PC-3 (cell line): ENCODE measurements around the gene TTC39B. TPM values are rescaled to one million over a fixed set of nuclear protein-coding genes. Genes with fewer than 3 reads are reported as not detected.

Experiments
- ATAC-seq: fragments of 200-7000 bp; cut with Tn5 transposase; 2 replicates; pipeline ENCODE4 v1.9.1; 2020; ENCODE audit warnings: mild to moderate bottlenecking, moderate library complexity
- BruUV-seq: library from RNA; stranded (reverse); fragments of 400-500 nt; replicated peaks from 2 replicates; lab custom pipeline; 2021; lab: Mats Ljungman, UMichigan
- CTCF ChIA-PET: fragments of 300-600 bp; sonication (Branson Sonifier 250); formaldehyde crosslinking; loops from one replicate; lab custom pipeline; 2022; ENCODE audit warnings: antibody characterized with exemption; lab: Charles Lee
- POLR2A ChIA-PET: fragments of 300-600 bp; sonication (Branson Sonifier 250); formaldehyde crosslinking; loops from one replicate; lab custom pipeline; 2022; ENCODE audit warnings: antibody characterized with exemption; ENCODE audit not compliant: unreplicated experiment; lab: Charles Lee
- DNase-seq: peaks from one replicate; pipeline ENCODE4 v3.0.0-alpha.2; 2015
- H2AFZ ChIP-seq: fragments of 300-600 bp; sonication (generic); 2 replicates; pipeline ENCODE4 v1.6.0; 2016; ENCODE audit warnings: antibody characterized with exemption, low read length
- H3F3A ChIP-seq: fragments of 300-600 bp; sonication (generic); one replicate; pipeline ENCODE4 v1.6.0; 2017; ENCODE audit warnings: antibody characterized with exemption, low read length, control low read depth, mild to moderate bottlenecking; ENCODE audit not compliant: unreplicated experiment
- H3K27ac ChIP-seq: fragments of 300-600 bp; sonication (generic); 2 replicates; pipeline ENCODE4 v1.5.1; 2016; ENCODE audit warnings: mild to moderate bottlenecking, low read length
- H3K27me3 ChIP-seq: fragments of 300-600 bp; sonication (generic); 2 replicates; pipeline ENCODE4 v1.6.1; 2016; ENCODE audit warnings: low read length, mixed read lengths
- H3K36me3 ChIP-seq: fragments of 300-600 bp; sonication (generic); 2 replicates; pipeline ENCODE4 v1.6.1; 2016; ENCODE audit warnings: low read depth, mixed run types, low read length, mixed read lengths
- H3K4me1 ChIP-seq: fragments of 300-600 bp; sonication (generic); 2 replicates; pipeline ENCODE4 v1.5.1; 2016; ENCODE audit warnings: low read length; ENCODE audit not compliant: insufficient read depth
- H3K4me2 ChIP-seq: fragments of 300-600 bp; sonication (generic); 2 replicates; pipeline ENCODE4 v1.6.0; 2016; ENCODE audit warnings: low read length
- H3K4me3 ChIP-seq: fragments of 300-600 bp; sonication (generic); 2 replicates; pipeline ENCODE4 v1.5.1; 2016; ENCODE audit warnings: mild to moderate bottlenecking, low read length, mixed read lengths
- H3K79me2 ChIP-seq: fragments of 300-600 bp; sonication (generic); 2 replicates; pipeline ENCODE4 v1.6.1; 2017; ENCODE audit warnings: low read length, mixed read lengths
- H3K9ac ChIP-seq: fragments of 300-600 bp; sonication (generic); 2 replicates; pipeline ENCODE4 v1.6.0; 2016; ENCODE audit warnings: mild to moderate bottlenecking, low read length
- H3K9me2 ChIP-seq: fragments of 300-600 bp; sonication (generic); replicated peaks from 2 replicates; pipeline ENCODE4 v1.6.1; 2016; ENCODE audit warnings: mixed run types, low read length, mixed read lengths
- H3K9me3 ChIP-seq: fragments of 300-600 bp; sonication (generic); 2 replicates; pipeline ENCODE4 v1.6.1; 2016; ENCODE audit warnings: low read length, mixed read lengths
- H4K20me1 ChIP-seq: fragments of 300-600 bp; sonication (generic); 2 replicates; pipeline ENCODE4 v1.6.1; 2016; ENCODE audit warnings: low read length, mixed read lengths
- EZH2 ChIP-seq: fragments of 300-600 bp; sonication (generic); IDR thresholded peaks from one replicate; pipeline ENCODE4 v1.6.1; 2017; ENCODE audit warnings: antibody characterized with exemption, mild to moderate bottlenecking, low read length; ENCODE audit not compliant: unreplicated experiment
- EZH2phosphoT487 ChIP-seq: fragments of 300-600 bp; sonication (generic); IDR thresholded peaks from 2 replicates; pipeline ENCODE4 v1.6.1; 2018; ENCODE audit warnings: mild to moderate bottlenecking, antibody characterized with exemption, low read length, borderline replicate concordance
- intact Hi-C: fragments of 100-400 bp; cut with micrococcal nuclease; formaldehyde crosslinking; loops from 2 replicates; pipeline ENCODE4 v1.9.0; 2023
- total RNA-seq: library from RNA; depleted of rRNA; stranded (reverse); fragments of >200 nt; gene quantifications from 2 replicates; pipeline ENCODE4 v1.2.3, GENCODE V29; 2014
- TF ChIP-seq, protein P1 (sequence below): fragments of 300-600 bp; sonication (generic); conservative IDR thresholded peaks from 2 replicates; pipeline ENCODE4 v1.5.1; 2017; ENCODE audit warnings: antibody characterized with exemption, low read depth, mild to moderate bottlenecking, low read length

The TTC39B gene
- total RNA-seq, 1 experiment from 2014 or later: 1.5 TPM

- intact Hi-C loops: no loop called here
- no peaks in the 10 kb centered on the region for H3K9me2 ChIP-seq
- no peak for ATAC-seq
- no peak for TF ChIP-seq EZH2phosphoT487
- TF ChIP-seq EZH2: no peak
- TF ChIP-seq, protein P1, sequence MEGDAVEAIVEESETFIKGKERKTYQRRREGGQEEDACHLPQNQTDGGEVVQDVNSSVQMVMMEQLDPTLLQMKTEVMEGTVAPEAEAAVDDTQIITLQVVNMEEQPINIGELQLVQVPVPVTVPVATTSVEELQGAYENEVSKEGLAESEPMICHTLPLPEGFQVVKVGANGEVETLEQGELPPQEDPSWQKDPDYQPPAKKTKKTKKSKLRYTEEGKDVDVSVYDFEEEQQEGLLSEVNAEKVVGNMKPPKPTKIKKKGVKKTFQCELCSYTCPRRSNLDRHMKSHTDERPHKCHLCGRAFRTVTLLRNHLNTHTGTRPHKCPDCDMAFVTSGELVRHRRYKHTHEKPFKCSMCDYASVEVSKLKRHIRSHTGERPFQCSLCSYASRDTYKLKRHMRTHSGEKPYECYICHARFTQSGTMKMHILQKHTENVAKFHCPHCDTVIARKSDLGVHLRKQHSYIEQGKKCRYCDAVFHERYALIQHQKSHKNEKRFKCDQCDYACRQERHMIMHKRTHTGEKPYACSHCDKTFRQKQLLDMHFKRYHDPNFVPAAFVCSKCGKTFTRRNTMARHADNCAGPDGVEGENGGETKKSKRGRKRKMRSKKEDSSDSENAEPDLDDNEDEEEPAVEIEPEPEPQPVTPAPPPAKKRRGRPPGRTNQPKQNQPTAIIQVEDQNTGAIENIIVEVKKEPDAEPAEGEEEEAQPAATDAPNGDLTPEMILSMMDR: no peak
- no peak overlapping the region for H3K9ac ChIP-seq
- no peak overlapping the region for H2AFZ ChIP-seq
- H4K20me1 ChIP-seq: no peaks in the 10 kb centered on the region
- H3K36me3 ChIP-seq: no peaks in the 10 kb centered on the region
- CTCF ChIA-PET: no interaction called here
- POLR2A ChIA-PET: no interaction called here
- H3K27ac ChIP-seq: no peak overlapping the region
- H3K4me3 ChIP-seq: no peak overlapping the region
- no peaks in the 10 kb centered on the region for H3K9me3 ChIP-seq
- no peak overlapping the region for H3K4me2 ChIP-seq
- BruUV-seq: no TSS peak
- no peaks in the 10 kb centered on the region for H3K79me2 ChIP-seq
- DNase-seq: no peak
- no peaks in the 10 kb centered on the region for H3K27me3 ChIP-seq
- H3K4me1 ChIP-seq: peaks cover 11% of the 10 kb centered on the region
- no peaks in the 10 kb centered on the region for H3F3A ChIP-seq
These were observed 63.0 kb downstream of the TTC39B start for GRCh38 chr9:15244001-15244441.

DNA sequence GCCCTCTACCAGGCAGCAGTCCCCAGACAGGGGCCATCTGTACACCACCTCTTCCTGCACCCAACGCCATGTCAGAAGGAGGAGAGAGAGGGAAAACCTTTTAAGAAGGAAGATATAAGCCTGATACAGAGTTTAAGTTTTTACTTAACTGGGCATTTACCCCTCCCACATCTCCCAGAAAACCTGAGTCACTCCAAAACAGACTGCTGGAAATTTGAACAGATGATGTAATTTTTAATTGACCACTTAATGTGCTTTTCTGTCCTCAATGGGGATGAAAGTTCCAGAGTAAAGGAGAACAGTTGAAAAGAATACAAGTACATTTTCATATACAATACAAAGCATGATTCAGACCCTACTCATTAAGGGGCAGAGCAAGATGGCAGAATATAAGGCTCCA lies 63.9 kb downstream of the TTC39B start:
- H3K9ac ChIP-seq: no peak overlapping the region
- intact Hi-C loops: no loop called here
- H3K4me3 ChIP-seq: no peak overlapping the region
- ChIA-PET POLR2A (no interaction called here), CTCF (no interaction called here)
- H3K9me3 ChIP-seq: no peaks in the 10 kb centered on the region
- TF ChIP-seq, protein P1: no peak
- no peak for TF ChIP-seq EZH2
- no peak for TF ChIP-seq EZH2phosphoT487
- no peak overlapping the region for H3K4me2 ChIP-seq
- no peaks in the 10 kb centered on the region for H4K20me1 ChIP-seq
- H2AFZ ChIP-seq: no peak overlapping the region
- H3K27me3 ChIP-seq: no peaks in the 10 kb centered on the region
- H3K4me1 ChIP-seq: peaks cover 11% of the 10 kb centered on the region
- BruUV-seq: no TSS peak
- no peaks in the 10 kb centered on the region for H3K36me3 ChIP-seq
- no peaks in the 10 kb centered on the region for H3K9me2 ChIP-seq
- DNase-seq (no peak), ATAC-seq (no peak)
- H3F3A ChIP-seq: no peaks in the 10 kb centered on the region
- H3K79me2 ChIP-seq: no peaks in the 10 kb centered on the region
- H3K27ac ChIP-seq: no peak overlapping the region

GRCh38 chr9:15240927-15241326 lies 66.1 kb downstream of the TTC39B start:
- no peaks in the 10 kb centered on the region for H4K20me1 ChIP-seq
- H3K27me3 ChIP-seq: no peaks in the 10 kb centered on the region
- no peak for DNase-seq
- CTCF ChIA-PET: interaction anchor here (0.7 kb wide), 1 partner anchor 64 kb away, joined by 7 read pairs; no protein-coding TSS in a partner anchor
- H3K27ac ChIP-seq: no peak overlapping the region
- no TSS peak for BruUV-seq
- no peak overlapping the region for H3K4me2 ChIP-seq
- H3K9ac ChIP-seq: no peak overlapping the region
- no peaks in the 10 kb centered on the region for H3K36me3 ChIP-seq
- H3K4me1 ChIP-seq: no peaks in the 10 kb centered on the region
- no peak for ATAC-seq
- intact Hi-C loops: no loop called here
- H3K9me2 ChIP-seq: no peaks in the 10 kb centered on the region
- no peaks in the 10 kb centered on the region for H3K79me2 ChIP-seq
- no peak overlapping the region for H3K4me3 ChIP-seq
- H3F3A ChIP-seq: no peaks in the 10 kb centered on the region
- TF ChIP-seq EZH2 (no peak), EZH2phosphoT487 (no peak)
- TF ChIP-seq, protein P1: no peak
- H2AFZ ChIP-seq: no peak overlapping the region
- no peaks in the 10 kb centered on the region for H3K9me3 ChIP-seq
- POLR2A ChIA-PET: no interaction called here
